Smooth muscle cell (in vitro differentiated cells): ENCODE results near the gene MYOD1. TPM values are rescaled to one million over a fixed set of nuclear protein-coding genes. Genes with fewer than 3 reads are reported as not detected.

Source experiments
- DNase-seq: peaks from one replicate; lab custom pipeline; 2025; ENCODE audit not compliant: unreplicated experiment; lab: John Stamatoyannopoulos, UW
- H2AFZ ChIP-seq: fragments of 200-600 bp; sonication (generic); 2 replicates; pipeline ENCODE4 v1.6.0; 2016; ENCODE audit warnings: antibody characterized with exemption, low read depth, mild to moderate bottlenecking
- H3F3A ChIP-seq: fragments of 200-600 bp; sonication (generic); 2 replicates; pipeline ENCODE4 v1.6.0; 2017; ENCODE audit warnings: antibody characterized with exemption, low read depth
- H3K27ac ChIP-seq: fragments of 200-600 bp; sonication (generic); 2 replicates; pipeline ENCODE4 v1.5.1; 2016; ENCODE audit warnings: low read depth, mild to moderate bottlenecking
- H3K27me3 ChIP-seq: fragments of 200-600 bp; sonication (generic); 2 replicates; pipeline ENCODE4 v1.6.1; 2016; ENCODE audit warnings: low read depth, mild to moderate bottlenecking
- H3K36me3 ChIP-seq: fragments of 200-600 bp; sonication (generic); 2 replicates; pipeline ENCODE4 v1.5.1; 2016; ENCODE audit warnings: low read depth
- H3K4me1 ChIP-seq: fragments of 200-600 bp; sonication (generic); 2 replicates; pipeline ENCODE4 v1.5.1; 2016; ENCODE audit warnings: low read depth
- H3K4me2 ChIP-seq: fragments of 200-600 bp; sonication (generic); 2 replicates; pipeline ENCODE4 v1.6.0; 2016; ENCODE audit warnings: mild to moderate bottlenecking
- H3K4me3 ChIP-seq: fragments of 200-600 bp; sonication (generic); 2 replicates; pipeline ENCODE4 v1.5.1; 2016; ENCODE audit warnings: mild to moderate bottlenecking
- H3K79me2 ChIP-seq: fragments of 200-600 bp; sonication (generic); 2 replicates; pipeline ENCODE4 v1.6.0; 2016; ENCODE audit warnings: low read depth, mild to moderate bottlenecking
- H3K9ac ChIP-seq: fragments of 200-600 bp; sonication (generic); 2 replicates; pipeline ENCODE4 v1.6.0; 2016; ENCODE audit warnings: low read depth
- H3K9me3 ChIP-seq: fragments of 200-600 bp; sonication (generic); replicated peaks from 2 replicates; pipeline ENCODE4 v1.5.1; 2016; ENCODE audit warnings: low read depth
- H4K20me1 ChIP-seq: fragments of 200-600 bp; sonication (generic); 2 replicates; pipeline ENCODE4 v1.6.0; 2016; ENCODE audit warnings: low read depth
- CTCF ChIP-seq: fragments of 200-600 bp; sonication (generic); IDR thresholded peaks from 2 replicates; pipeline ENCODE4 v1.5.1; 2017; ENCODE audit warnings: borderline replicate concordance, mild to moderate bottlenecking, antibody characterized with exemption; ENCODE audit not compliant: insufficient read depth, poor library complexity, severe bottlenecking
- WGBS: methylation state at CpG from one replicate; pipeline ENCODE4 v1.1.7; 2016; ENCODE audit warnings: low lambda C conversion rate; 5-methylcytosine and 5-hydroxymethylcytosine counted together
- polyA plus RNA-seq: library from polyadenylated mRNA; unstranded; fragments of >200 nt; fragmentation: Nextera tagmentation; extraction: Ambion mirVana; gene quantifications from 2 replicates; pipeline ENCODE4 v1.2.1, GENCODE V29; 2016
- total RNA-seq: library from RNA; depleted of rRNA; stranded (reverse); fragments of >200 nt; gene quantifications from 2 replicates; pipeline ENCODE4 v1.2.3, GENCODE V29; 2014

Gene MYOD1
- total and polyA plus RNA-seq, 2 experiments from 2014 or later: not detected

- H3K27me3 ChIP-seq: no peaks in the 10 kb centered on the region
- H3K9me3 ChIP-seq: no peaks in the 10 kb centered on the region
- no peak for TF ChIP-seq CTCF
- DNase-seq: no peak
- no peak overlapping the region for H3K27ac ChIP-seq
- H3K79me2 ChIP-seq: no peaks in the 10 kb centered on the region
- peaks cover 12% of the 10 kb centered on the region for H3K4me1 ChIP-seq
- H2AFZ ChIP-seq: no peak overlapping the region
- H4K20me1 ChIP-seq: no peaks in the 10 kb centered on the region
- H3K4me3 ChIP-seq: no peak overlapping the region
- H3F3A ChIP-seq: no peaks in the 10 kb centered on the region
- no peaks in the 10 kb centered on the region for H3K36me3 ChIP-seq
- H3K9ac ChIP-seq: no peak overlapping the region
- WGBS: 75% methylated on average over 18 of the region's 19 CpGs
- H3K4me2 ChIP-seq: no peak overlapping the region
Measured at GRCh38 chr11:17764446-17765218, 45.3 kb downstream of the MYOD1 start.

GRCh38 chr11:17765356-17766072 is 46.1 kb downstream of the MYOD1 start:
- no peak for TF ChIP-seq CTCF
- H3K9ac ChIP-seq: no peak overlapping the region
- no peaks in the 10 kb centered on the region for H3K27me3 ChIP-seq
- H3K79me2 ChIP-seq: no peaks in the 10 kb centered on the region
- H3K27ac ChIP-seq: no peak overlapping the region
- WGBS: 84% methylated on average over 13 of the region's 13 CpGs
- no peak overlapping the region for H3K4me2 ChIP-seq
- no peaks in the 10 kb centered on the region for H4K20me1 ChIP-seq
- no peak overlapping the region for H3K4me3 ChIP-seq
- no peaks in the 10 kb centered on the region for H3F3A ChIP-seq
- H2AFZ ChIP-seq: no peak overlapping the region
- no peak for DNase-seq
- no peaks in the 10 kb centered on the region for H3K9me3 ChIP-seq
- peaks cover 12% of the 10 kb centered on the region for H3K4me1 ChIP-seq
- no peaks in the 10 kb centered on the region for H3K36me3 ChIP-seq

- no peaks in the 10 kb centered on the region for H3K79me2 ChIP-seq
- no peak overlapping the region for H3K27ac ChIP-seq
- H3K9me3 ChIP-seq: no peaks in the 10 kb centered on the region
- H3K4me1 ChIP-seq: peaks cover 12% of the 10 kb centered on the region
- H4K20me1 ChIP-seq: no peaks in the 10 kb centered on the region
- H3K36me3 ChIP-seq: no peaks in the 10 kb centered on the region
- H3K27me3 ChIP-seq: no peaks in the 10 kb centered on the region
- no peak overlapping the region for H3K4me2 ChIP-seq
- no peak for TF ChIP-seq CTCF
- H3F3A ChIP-seq: no peaks in the 10 kb centered on the region
- no peak overlapping the region for H3K4me3 ChIP-seq
- H3K9ac ChIP-seq: no peak overlapping the region
- WGBS: 98% methylated on average over 8 of the region's 8 CpGs
- H2AFZ ChIP-seq: no peak overlapping the region
- no peak for DNase-seq
Measured at GRCh38 chr11:17766073-17766359, 46.6 kb downstream of the MYOD1 start.

GRCh38 chr11:17766590-17766989 is 47.2 kb downstream of the MYOD1 start:
- no peaks in the 10 kb centered on the region for H3K9me3 ChIP-seq
- H3K27me3 ChIP-seq: no peaks in the 10 kb centered on the region
- peak; percentile 9 for TF ChIP-seq CTCF
- H4K20me1 ChIP-seq: no peaks in the 10 kb centered on the region
- H3K9ac ChIP-seq: no peak overlapping the region
- no peak overlapping the region for H3K27ac ChIP-seq
- no peak overlapping the region for H3K4me2 ChIP-seq
- no peak for DNase-seq
- peaks cover 12% of the 10 kb centered on the region for H3K4me1 ChIP-seq
- H3K36me3 ChIP-seq: no peaks in the 10 kb centered on the region
- no peak overlapping the region for H2AFZ ChIP-seq
- H3F3A ChIP-seq: no peaks in the 10 kb centered on the region
- H3K79me2 ChIP-seq: no peaks in the 10 kb centered on the region
- 59% methylated on average over 5 of the region's 5 CpGs for WGBS
- H3K4me3 ChIP-seq: no peak overlapping the region
